IMR-90 (cell line): ENCODE measurements around the gene PCYOX1L. TPM values are rescaled to one million over a fixed set of nuclear protein-coding genes. Genes with fewer than 3 reads are reported as not detected.
A peak's percentile ranks its signal among the peaks of the same experiment; 100 is the strongest.

Experiments used
- ATAC-seq: fragments of 200-7000 bp; cut with Tn5 transposase; 2 replicates; pipeline ENCODE4 v1.9.1; 2020; ENCODE audit warnings: low read depth, mild to moderate bottlenecking, moderate library complexity
- BruUV-seq: library from RNA; stranded (reverse); fragments of 400-500 nt; replicated peaks from 2 replicates; lab custom pipeline; 2021; lab: Mats Ljungman, UMichigan
- CTCF ChIA-PET: fragments of 300-600 bp; formaldehyde crosslinking; extraction: SDS; loops from one replicate; lab custom pipeline; 2021; ENCODE audit warnings: antibody characterized with exemption; lab: Yijun Ruan, JAX
- POLR2A ChIA-PET: fragments of 300-600 bp; sonication (Branson Sonifier 250); formaldehyde crosslinking; loops from one replicate; lab custom pipeline; 2022; ENCODE audit warnings: antibody characterized with exemption; ENCODE audit not compliant: unreplicated experiment; lab: Charles Lee
- DNase-seq: peaks from one replicate; pipeline ENCODE4 v3.0.0; 2013
- H2AFZ ChIP-seq: replicated peaks from 2 replicates; pipeline ENCODE3; 2013; ENCODE audit warnings: low read length, mild to moderate bottlenecking; ENCODE audit not compliant: poor library complexity
- H2AK5ac ChIP-seq: 2 replicates; pipeline ENCODE4 v1.6.1; 2013; ENCODE audit warnings: low read depth, low read length, inconsistent platforms
- H2AK9ac ChIP-seq: replicated peaks from 2 replicates; pipeline ENCODE3; 2013; ENCODE audit warnings: mild to moderate bottlenecking, low read depth, low read length, moderate library complexity; ENCODE audit not compliant: poor library complexity
- H2BK120ac ChIP-seq: 2 replicates; pipeline ENCODE4 v1.6.1; 2013; ENCODE audit warnings: low read depth, low read length, inconsistent platforms
- H2BK15ac ChIP-seq: 3 replicates; pipeline ENCODE4 v1.6.1; 2013; ENCODE audit warnings: low read depth, low read length, inconsistent platforms
- H2BK20ac ChIP-seq: 2 replicates; pipeline ENCODE4 v1.6.1; 2013; ENCODE audit warnings: low read depth, mild to moderate bottlenecking, inconsistent platforms, low read length, moderate library complexity
- H2BK5ac ChIP-seq: 2 replicates; pipeline ENCODE4 v1.6.1; 2013; ENCODE audit warnings: mild to moderate bottlenecking, low read depth, low read length, inconsistent platforms; ENCODE audit not compliant: poor library complexity, severe bottlenecking
- H3K14ac ChIP-seq: replicated peaks from 2 replicates; pipeline ENCODE4 v1.6.1; 2013; ENCODE audit warnings: low read depth, low read length, inconsistent platforms
- H3K18ac ChIP-seq: 2 replicates; pipeline ENCODE4 v1.6.1; 2013; ENCODE audit warnings: low read depth, low read length, control low read depth
- H3K23ac ChIP-seq: 2 replicates; pipeline ENCODE4 v1.6.1; 2013; ENCODE audit warnings: low read depth, low read length, inconsistent platforms
- H3K27ac ChIP-seq: 2 replicates; pipeline ENCODE4 v1.5.1; 2013; ENCODE audit warnings: mild to moderate bottlenecking, control low read depth, low read length; ENCODE audit not compliant: insufficient read depth
- H3K27me3 ChIP-seq: 2 replicates; pipeline ENCODE4 v1.6.1; 2013; ENCODE audit warnings: low read length; ENCODE audit not compliant: control insufficient read depth, insufficient read depth
- H3K36me3 ChIP-seq: 2 replicates; pipeline ENCODE4 v1.6.1; 2013; ENCODE audit warnings: low read length, mixed read lengths; ENCODE audit not compliant: control insufficient read depth, insufficient read depth
- H3K4ac ChIP-seq: 2 replicates; pipeline ENCODE4 v1.6.1; 2013; ENCODE audit warnings: low read depth, low read length, inconsistent platforms
- H3K4me1 ChIP-seq: 2 replicates; pipeline ENCODE4 v1.6.1; 2013; ENCODE audit warnings: low read length, mixed read lengths; ENCODE audit not compliant: control insufficient read depth, insufficient read depth
- H3K4me2 ChIP-seq: 2 replicates; pipeline ENCODE4 v1.6.1; 2013; ENCODE audit warnings: low read depth, mild to moderate bottlenecking, control low read depth, low read length, moderate library complexity
- H3K4me3 ChIP-seq: 2 replicates; pipeline ENCODE4 v1.5.1; 2013; ENCODE audit warnings: low read depth, mild to moderate bottlenecking, control low read depth, low read length, moderate library complexity; ENCODE audit not compliant: insufficient read depth
- H3K56ac ChIP-seq: 2 replicates; pipeline ENCODE4 v1.6.1; 2013; ENCODE audit warnings: low read length, inconsistent platforms; ENCODE audit not compliant: insufficient read depth; ENCODE audit errors: extremely low read depth
- H3K79me1 ChIP-seq, 2 experiments: 2 replicates each; pipeline ENCODE4 v1.6.1; 2013; ENCODE audit warnings: low read length in 2 of 2, inconsistent platforms in 1 of 2, low read depth in 1 of 2
- H3K9ac ChIP-seq: 2 replicates; pipeline ENCODE4 v1.6.1; 2013; ENCODE audit warnings: low read depth, low read length, control low read depth
- H3K9me1 ChIP-seq: 2 replicates; pipeline ENCODE4 v1.6.1; 2013; ENCODE audit warnings: low read length, inconsistent platforms; ENCODE audit not compliant: insufficient read depth
- H3K9me3 ChIP-seq: 2 replicates; pipeline ENCODE4 v1.6.1; 2013; ENCODE audit warnings: low read length; ENCODE audit not compliant: control insufficient read depth, insufficient read depth
- H4K20me1 ChIP-seq: 2 replicates; pipeline ENCODE4 v1.6.1; 2013; ENCODE audit warnings: low read length, inconsistent platforms; ENCODE audit not compliant: insufficient read depth
- H4K5ac ChIP-seq: 2 replicates; pipeline ENCODE4 v1.6.1; 2013; ENCODE audit warnings: mild to moderate bottlenecking, low read depth, low read length, control low read depth
- H4K8ac ChIP-seq, 2 experiments: 2 replicates each; pipeline ENCODE4 v1.6.1; 2013; ENCODE audit warnings: low read depth in 2 of 2, low read length in 2 of 2, control low read depth in 1 of 2, inconsistent platforms in 1 of 2
- H4K91ac ChIP-seq: 2 replicates; pipeline ENCODE4 v1.6.1; 2013; ENCODE audit warnings: low read depth, low read length, inconsistent platforms; ENCODE audit not compliant: insufficient read depth
- CEBPB ChIP-seq: IDR thresholded peaks from 2 replicates; pipeline ENCODE4 v1.6.1; 2012; ENCODE audit warnings: low read depth, low read length, improper control_type of control experiment
- CHD1 ChIP-seq: IDR thresholded peaks from 2 replicates; pipeline ENCODE4 v1.6.1; 2012; ENCODE audit warnings: low read depth, low read length, improper control_type of control experiment
- CTCF ChIP-seq: conservative IDR thresholded peaks from 2 replicates; pipeline ENCODE4 v1.5.1; 2012; ENCODE audit warnings: mild to moderate bottlenecking, low read depth, low read length, improper control_type of control experiment
- FOS ChIP-seq: fragments of 150-350 bp; IDR thresholded peaks from 2 replicates; pipeline ENCODE4 v1.6.1; 2016; ENCODE audit warnings: low read depth, low read length
- MAFK ChIP-seq: IDR thresholded peaks from 2 replicates; pipeline ENCODE4 v1.6.1; 2012; ENCODE audit warnings: low read depth, low read length, improper control_type of control experiment
- MAZ ChIP-seq: IDR thresholded peaks from 2 replicates; pipeline ENCODE4 v1.6.1; 2012; ENCODE audit warnings: low read depth, mild to moderate bottlenecking, low read length, improper control_type of control experiment, moderate library complexity, borderline replicate concordance
- MXI1 ChIP-seq: IDR thresholded peaks from 2 replicates; pipeline ENCODE4 v1.6.1; 2012; ENCODE audit warnings: low read depth, mild to moderate bottlenecking, low read length, moderate library complexity, borderline replicate concordance
- POLR2A ChIP-seq: IDR thresholded peaks from 2 replicates; pipeline ENCODE4 v1.6.1; 2012; ENCODE audit warnings: mild to moderate bottlenecking, low read depth, low read length
- RAD21 ChIP-seq: IDR thresholded peaks from 2 replicates; pipeline ENCODE4 v1.6.1; 2012; ENCODE audit warnings: low read length, improper control_type of control experiment
- USF2 ChIP-seq: fragments of 150-350 bp; IDR thresholded peaks from 2 replicates; pipeline ENCODE4 v1.6.1; 2017; ENCODE audit warnings: mild to moderate bottlenecking, antibody characterized with exemption, low read length, low read depth
- whole genome bisulfite sequencing, 2 experiments: methylation state at CpG; one replicate each; pipeline versions ENCODE4 v1.1.5 to v1.1.7; 2013; ENCODE audit warnings: missing lambda C conversion rate in 2 of 2; ENCODE audit not compliant: insufficient read length in 1 of 2; ENCODE audit errors: extremely low coverage in 2 of 2; 5-methylcytosine and 5-hydroxymethylcytosine counted together
- dilution Hi-C: fragments of 300-500 bp; cut with HindIII; formaldehyde crosslinking; loops from one replicate; pipeline ENCODE4 v1.14.3; 2018; ENCODE audit warnings: low sequenced_read_pairs; ENCODE audit not compliant: unreplicated experiment
- in situ Hi-C: fragments of 300-500 bp; cut with MboI; formaldehyde crosslinking; loops from 3 replicates; pipeline ENCODE4 v1.14.3; 2019; ENCODE audit warnings: low sequenced_read_pairs, inconsistent platforms, mixed read lengths
- intact Hi-C: fragments of 100-400 bp; cut with micrococcal nuclease; formaldehyde crosslinking; loops from 2 replicates; pipeline ENCODE4 v1.10.0; 2022
- polyA plus RNA-seq, 3 experiments: library from polyadenylated mRNA; depleted of rRNA; stranded (reverse); fragments of >200 nt; gene quantifications; 2 replicates each; pipeline ENCODE4 v1.2.3, GENCODE V29; 2012; ENCODE audit warnings: low replicate concordance in 1 of 3
- total RNA-seq: library from RNA; depleted of rRNA; stranded (reverse); fragments of >200 nt; gene quantifications from 2 replicates; pipeline ENCODE4 v1.2.3, GENCODE V29; 2012

PCYOX1L gene
- total and polyA plus RNA-seq, 2 of the 4 experiments (the other 2 are of a cell fraction): 7.0 to 14.3 TPM

- WGBS, 2 experiments: 93% methylated on average over 6 of the region's 12 CpGs; no CpG with 5 or more reads in 1 of the 2 experiments
- POLR2A ChIA-PET: interaction anchor here (1.2 kb wide), 1 partner anchor 48 kb away, joined by 3 read pairs; no protein-coding TSS in a partner anchor
- no peaks in the 10 kb centered on the region for H3K79me1 ChIP-seq
Observed at GRCh38 chr5:149376104-149376503, 18.3 kb downstream of the PCYOX1L start.

More at GRCh38 chr5:149376104-149376503, 18.3 kb downstream of the PCYOX1L start:
- H2AK5ac ChIP-seq: 0 out of 2 replicates have a peak overlapping the region, but pooled peaks have one; percentile 23
- no peak overlapping the region for H4K5ac ChIP-seq
- in situ Hi-C loops: no loop called here
- CTCF ChIA-PET: interaction anchor here (1.1 to 1.8 kb wide), 2 partner anchors 58 to 59 kb away, joined by 3 to 7 read pairs; no protein-coding TSS in a partner anchor
- no peak overlapping the region for H2BK120ac ChIP-seq
- no peaks in the 10 kb centered on the region for H4K20me1 ChIP-seq
- TF ChIP-seq USF2 (no peak), CTCF (no peak), RAD21 (no peak), CEBPB (no peak), MXI1 (no peak), CHD1 (no peak), MAFK (no peak), FOS (no peak), MAZ (no peak), POLR2A (no peak)
- ATAC-seq: no peak
- intact Hi-C loops: no loop called here
- no peak overlapping the region for H3K23ac ChIP-seq
- no peak overlapping the region for H4K8ac ChIP-seq
- BruUV-seq: no TSS peak
- peaks cover 2% of the 10 kb centered on the region; the same call in 1 of the 2 replicates for H3K4me1 ChIP-seq
- no peak overlapping the region for H2BK15ac ChIP-seq
- H3K14ac ChIP-seq: no peak overlapping the region
- no peak overlapping the region for H3K56ac ChIP-seq
- no peak overlapping the region for H3K18ac ChIP-seq
- DNase-seq: no peak
- H3K4me3 ChIP-seq: no peak overlapping the region
- no peak overlapping the region for H2BK5ac ChIP-seq
- no peaks in the 10 kb centered on the region for H3K9me1 ChIP-seq
- H3K4me2 ChIP-seq: no peak overlapping the region
- no peak overlapping the region for H3K27ac ChIP-seq
- H3K36me3 ChIP-seq: no peaks in the 10 kb centered on the region
- H3K27me3 ChIP-seq: no peaks in the 10 kb centered on the region
- dilution Hi-C loops: no loop called here
- no peak overlapping the region for H4K91ac ChIP-seq
- no peak overlapping the region for H2AFZ ChIP-seq
- H3K9me3 ChIP-seq: no peaks in the 10 kb centered on the region
- H2BK20ac ChIP-seq: no peak overlapping the region
- H3K9ac ChIP-seq: no peak overlapping the region
- H3K4ac ChIP-seq: no peak overlapping the region
- no peak overlapping the region for H2AK9ac ChIP-seq
